ENCODE data around the gene FBXL7. TPM values are rescaled to one million over a fixed set of nuclear protein-coding genes. Genes with fewer than 3 reads are reported as not detected.

Gene FBXL7
- total and polyA plus RNA-seq, 2 of the 8 experiments (the other 6 are each of a cell fraction or from before 2014, with no cell fraction given), result 17.7 to 17.8 TPM

- TF ChIP-seq RAD21 (IDR thresholded peaks at IDR 0.05 in 1 of 2, conservative IDR thresholded peaks at IDR 0.05 in 1 of 2; ENCODE audit: low read depth in 2 of 2, low read length in 2 of 2) (no peak), MAX (IDR thresholded peaks at IDR 0.05) (no peak)
These were observed 16.5 kb downstream of the FBXL7 start (continued) for GRCh38 chr5:15516486-15516885.

Data from H1 (cell line).